Myocyte (in vitro differentiated cells): ENCODE data around the gene ERBB4. TPM values are rescaled to one million over a fixed set of nuclear protein-coding genes. Genes with fewer than 3 reads are reported as not detected.

Experiments used
- DNase-seq: peaks from one replicate; pipeline ENCODE4 v3.0.0-alpha.2; 2012; ENCODE audit warnings: low read depth
- total RNA-seq: library from RNA; depleted of rRNA; stranded (reverse); fragments of >200 nt; gene quantifications from 2 replicates; pipeline ENCODE4 v1.2.3, GENCODE V29; 2014

Gene ERBB4
- total RNA-seq, 1 donor from 2014 or later = 0.16 TPM

DNA sequence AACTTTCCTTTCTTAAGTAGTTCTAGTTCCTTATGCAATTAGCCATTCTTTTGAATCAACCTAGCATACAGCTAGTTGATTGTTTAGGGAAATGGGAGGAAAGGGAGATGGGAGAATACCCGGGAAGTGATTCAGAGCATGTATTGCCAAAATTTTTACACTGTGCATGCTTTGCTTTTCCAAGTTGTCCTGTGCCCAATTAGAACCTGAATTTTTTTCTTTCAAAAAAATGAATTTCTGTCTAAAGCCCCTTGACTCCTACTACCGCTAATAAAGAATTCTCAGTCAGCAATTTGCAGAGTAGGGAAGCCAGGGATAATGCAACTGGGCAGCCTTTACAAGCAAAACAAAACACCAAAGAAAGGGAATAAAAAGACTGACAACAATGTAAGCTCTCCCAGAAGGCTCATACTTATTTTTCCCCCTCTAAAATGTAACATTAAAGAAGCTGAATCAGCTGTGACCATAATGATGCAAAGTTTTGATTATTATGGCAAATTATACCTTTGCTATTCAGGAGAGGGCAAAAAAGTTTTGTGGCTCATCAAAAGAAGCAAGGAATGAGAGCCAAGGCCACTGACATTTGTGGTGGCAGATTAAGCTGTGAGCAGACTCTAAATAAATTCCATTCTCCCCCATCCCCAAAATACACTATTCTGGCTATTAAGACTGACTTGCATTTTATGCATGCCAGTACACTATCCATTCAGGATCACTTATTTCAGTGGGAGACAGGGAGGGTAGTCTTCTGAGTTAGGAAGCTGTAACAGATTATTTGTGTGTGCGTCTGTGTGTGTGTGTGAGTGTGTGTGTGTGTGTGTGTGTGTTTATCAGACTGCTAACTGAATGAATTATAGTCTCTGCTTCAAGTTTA lies 174.3 kb downstream of the ERBB4 start:
- no peak for DNase-seq

DNA sequence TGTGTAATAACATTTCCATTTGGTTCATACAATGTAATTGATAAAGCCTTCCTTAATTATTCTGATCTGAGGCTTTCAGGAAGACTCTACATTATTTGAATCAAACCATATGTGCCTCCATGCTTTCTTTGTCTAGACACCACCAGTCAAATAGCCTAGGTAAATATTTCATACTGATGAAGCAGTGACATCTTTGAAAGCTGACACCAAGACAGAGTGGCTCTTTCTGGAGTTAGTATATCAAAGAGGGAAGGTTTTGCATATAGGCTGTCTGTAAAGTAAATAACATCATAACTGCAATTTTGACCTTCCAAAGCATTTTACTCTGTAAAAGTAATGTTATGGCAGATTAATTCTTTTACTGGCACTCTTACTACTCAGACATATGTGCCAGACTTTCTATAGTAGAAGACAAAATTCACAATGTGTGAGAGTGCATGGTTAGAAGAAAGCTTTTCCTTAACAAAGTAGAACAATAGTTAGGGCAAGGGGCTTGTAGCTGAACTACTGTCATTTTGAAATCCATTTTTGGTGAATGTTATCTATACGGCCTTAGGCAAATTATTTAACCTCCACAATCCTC lies 177.3 kb downstream of the ERBB4 start:
- DNase-seq = no peak

GRCh38 chr2:212360068-212360460 lies 178.5 kb downstream of the ERBB4 start:
- no peak for DNase-seq

DNA sequence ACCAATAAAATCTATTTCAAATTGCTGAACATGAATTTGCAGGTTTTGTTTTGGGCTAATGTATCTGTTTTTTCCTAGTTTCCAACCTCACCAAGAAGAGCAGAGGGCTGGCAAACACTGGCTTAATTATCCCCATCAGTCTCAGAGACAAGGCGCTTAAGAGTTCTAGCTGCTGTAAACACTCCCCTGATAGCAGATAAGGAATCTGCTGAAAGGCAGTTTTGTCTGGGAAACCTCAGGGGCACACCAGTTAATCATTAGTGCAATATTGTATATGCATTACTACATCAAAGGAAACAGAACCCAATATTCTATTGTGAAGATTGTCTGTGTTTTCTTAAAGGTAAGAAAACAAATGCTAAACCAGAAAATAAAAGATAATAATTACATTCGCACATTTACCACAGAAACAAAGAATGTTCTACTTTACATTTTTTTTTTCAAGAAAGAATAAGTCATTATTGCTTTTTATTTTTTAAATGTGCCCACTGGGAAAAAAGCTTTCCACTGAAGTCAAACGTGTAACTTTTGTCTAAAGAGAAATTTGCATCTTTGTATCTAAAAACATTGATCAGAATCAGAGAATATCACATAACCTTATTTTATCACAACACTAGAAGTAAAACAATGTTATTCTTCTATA lies 179.1 kb downstream of the ERBB4 start:
- no peak for DNase-seq

DNA sequence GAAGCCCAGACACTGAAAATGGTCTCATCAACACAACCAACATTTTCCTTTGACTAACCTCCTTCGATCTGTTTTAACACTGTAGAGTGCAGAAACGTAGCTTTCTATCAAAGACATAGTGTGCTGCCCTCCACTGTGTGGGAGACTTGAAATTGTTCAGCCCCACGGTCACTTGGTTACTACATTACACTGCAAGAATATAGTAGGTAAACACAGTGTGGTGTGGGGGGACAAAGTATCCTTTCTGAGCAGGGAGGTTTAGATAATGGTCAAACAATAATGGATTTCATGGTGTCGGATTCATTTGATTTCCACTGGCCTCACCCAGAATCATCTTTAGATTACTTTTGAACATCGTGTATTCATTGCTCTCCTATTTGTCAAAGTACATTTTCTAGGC lies 181.0 kb downstream of the ERBB4 start:
- DNase-seq = no peak

DNA sequence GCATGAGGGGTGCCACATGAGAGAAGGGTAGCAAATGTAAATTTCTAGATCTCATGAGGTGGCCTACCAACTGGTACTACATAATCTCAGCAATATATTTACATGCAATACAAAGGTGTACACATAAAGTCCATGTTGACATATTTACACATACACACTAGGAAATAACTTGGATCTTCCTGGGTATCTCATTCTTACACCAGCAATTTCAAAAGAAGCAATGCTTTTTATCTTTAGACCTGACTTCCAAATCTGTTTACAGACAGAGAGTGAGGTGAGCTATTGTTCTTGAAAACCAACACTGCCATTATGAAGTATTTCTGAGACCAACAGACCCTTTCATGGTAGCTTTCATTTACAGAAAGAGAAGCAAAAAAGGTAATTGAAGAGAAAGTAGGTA lies 184.2 kb downstream of the ERBB4 start:
- DNase-seq = no peak

GRCh38 chr2:212348501-212348900 lies 190.1 kb downstream of the ERBB4 start:
- DNase-seq = no peak

DNA sequence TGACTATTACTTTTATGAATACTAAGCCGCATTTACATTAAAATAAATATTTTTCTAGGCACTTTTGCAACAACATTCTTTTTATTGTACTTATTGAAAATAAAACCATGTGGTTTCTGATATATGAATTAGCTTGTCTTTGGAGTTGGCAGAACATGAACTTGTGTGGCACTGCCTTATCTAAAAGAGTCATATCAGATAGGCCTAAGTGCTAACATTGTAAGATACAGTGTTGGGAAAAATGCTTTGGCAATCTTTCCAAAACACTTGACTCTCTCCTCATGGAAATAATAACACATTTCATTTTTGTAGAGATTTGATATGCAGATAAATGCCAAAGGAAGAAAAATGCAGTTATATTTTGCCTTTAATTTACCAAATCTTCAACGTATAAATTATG lies 191.7 kb downstream of the ERBB4 start:
- DNase-seq = no peak

GRCh38 chr2:212345966-212346365 lies 192.6 kb downstream of the ERBB4 start:
- no peak for DNase-seq

- DNase-seq = no peak
Measured at GRCh38 chr2:212344131-212344530, 194.5 kb downstream of the ERBB4 start.

- DNase-seq = no peak
Measured at GRCh38 chr2:212343167-212343566, 195.4 kb downstream of the ERBB4 start.

DNA sequence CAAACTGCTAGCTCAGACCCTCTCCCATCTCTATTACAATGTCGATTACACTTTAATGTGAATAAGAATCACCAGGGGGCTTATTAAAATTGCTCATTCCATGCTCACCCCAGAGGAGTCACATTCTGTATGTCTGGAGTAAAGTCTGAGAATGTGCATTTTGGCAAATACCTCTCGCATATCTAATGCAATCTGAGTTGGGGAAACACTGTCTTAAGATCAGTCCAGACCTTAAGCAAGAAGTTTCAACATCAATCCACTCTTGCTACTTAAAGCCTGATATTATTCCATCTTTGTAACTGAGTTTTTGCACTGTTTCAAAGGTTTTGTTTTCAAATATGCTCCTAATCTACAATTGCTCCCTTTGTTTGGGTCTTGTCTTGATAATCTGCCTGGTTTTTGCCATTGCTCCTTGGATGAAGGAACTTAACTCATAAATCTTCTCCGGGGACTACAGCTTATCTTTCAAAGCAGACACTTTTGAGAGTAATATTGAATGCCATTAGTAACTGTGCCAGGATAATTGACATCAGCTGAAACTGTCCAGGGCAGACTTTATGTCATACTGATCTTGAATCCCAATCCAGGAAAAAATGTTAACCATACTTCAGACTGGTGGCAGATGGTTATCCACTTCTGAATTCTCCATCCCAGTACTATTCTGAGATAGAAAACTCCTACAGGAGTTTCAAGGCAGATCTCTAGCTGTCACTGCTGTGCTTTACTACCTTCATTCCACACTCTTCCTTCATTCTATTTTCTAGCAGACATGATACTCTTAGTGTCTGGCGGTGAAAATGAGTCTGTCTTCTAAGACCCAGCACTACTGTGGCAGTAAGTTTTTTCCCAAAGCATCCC lies 200.9 kb downstream of the ERBB4 start:
- no peak for DNase-seq

DNA sequence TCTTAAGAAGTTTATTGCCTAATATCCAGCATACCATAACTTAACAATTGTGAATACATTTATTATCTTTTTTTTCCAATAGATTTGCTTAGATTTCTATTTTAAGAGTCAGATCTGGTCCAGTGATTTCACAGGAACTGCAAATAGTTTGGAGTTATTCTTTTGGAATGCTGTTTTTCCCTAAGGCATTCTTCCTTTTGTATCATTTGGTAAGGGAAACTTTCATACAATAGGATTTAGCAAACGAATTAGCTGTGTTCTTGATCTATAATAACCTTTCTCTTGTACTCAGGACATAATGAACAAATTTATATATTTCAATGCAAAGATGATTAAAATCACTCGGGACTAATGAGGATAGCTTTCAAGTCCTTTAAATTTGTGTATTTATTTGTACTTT lies 201.6 kb downstream of the ERBB4 start:
- DNase-seq = no peak

DNA sequence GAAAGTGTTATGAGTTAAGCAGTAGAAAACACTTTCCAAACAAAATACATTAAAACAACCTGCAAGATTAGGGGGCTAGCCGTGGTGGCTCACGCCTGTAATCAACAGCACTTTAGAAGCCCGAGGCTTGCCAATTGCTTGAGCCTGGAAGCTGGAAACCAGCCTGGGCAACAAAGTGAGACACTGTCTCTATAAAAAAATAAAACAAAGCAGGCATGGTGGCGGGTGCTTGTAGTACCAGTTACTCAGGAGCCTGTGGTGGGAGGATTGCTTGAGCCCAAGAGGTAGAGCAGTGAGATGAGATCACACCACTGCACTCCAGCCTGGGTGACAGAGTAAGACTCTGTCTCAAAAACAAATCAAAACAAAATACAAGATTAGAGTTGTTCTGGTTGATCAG lies 208.3 kb downstream of the ERBB4 start:
- no peak for DNase-seq

GRCh38 chr2:212328712-212329496 lies 209.7 kb downstream of the ERBB4 start:
- no peak for DNase-seq

DNA sequence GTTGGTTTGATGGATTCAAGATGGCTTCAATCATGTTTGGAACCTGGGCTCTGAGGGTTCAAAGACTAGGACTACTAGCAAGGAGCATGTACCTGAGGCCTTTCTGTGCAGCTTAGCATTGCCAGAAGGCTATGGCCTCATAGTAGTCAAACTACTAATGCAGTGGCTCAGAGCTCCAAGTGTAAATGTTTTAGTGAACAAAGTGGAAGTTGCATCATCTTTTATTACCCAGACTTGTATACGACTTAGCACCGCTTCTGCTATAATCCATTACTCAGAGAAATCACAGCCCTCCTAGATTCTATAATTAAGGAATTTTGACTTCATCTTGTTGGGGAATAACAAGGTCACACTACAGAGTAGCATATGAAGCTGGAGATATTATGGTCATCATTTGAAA lies 210.5 kb downstream of the ERBB4 start:
- no peak for DNase-seq

DNA sequence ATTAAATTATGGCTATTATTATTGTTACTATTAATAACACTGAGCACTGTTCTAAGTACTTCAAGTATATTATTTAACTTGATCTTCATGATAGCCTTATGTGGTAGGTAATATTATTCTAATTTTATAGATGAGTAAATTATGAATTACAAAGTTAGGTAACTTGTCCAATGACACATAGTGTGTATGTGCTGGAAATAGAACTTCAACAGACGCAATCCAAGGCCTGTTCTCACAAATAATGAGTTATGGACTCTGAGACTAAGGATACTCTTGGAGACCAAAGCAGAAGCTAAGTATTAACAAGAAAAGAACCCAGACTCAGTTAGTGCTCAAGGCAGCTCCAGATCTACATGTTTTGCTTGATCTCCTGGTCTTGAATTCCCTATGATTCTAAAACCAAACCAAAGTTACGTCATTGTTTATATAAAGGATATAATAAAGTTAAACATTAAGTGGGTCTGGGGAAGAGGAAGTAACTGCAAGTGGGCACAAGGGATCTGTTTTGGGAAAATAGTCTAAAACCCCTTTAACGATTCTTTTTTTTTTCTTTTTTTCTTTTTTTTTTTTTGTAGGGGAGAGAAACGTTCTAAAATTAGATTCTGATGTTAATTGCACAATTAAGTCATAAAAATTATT lies 211.3 kb downstream of the ERBB4 start:
- DNase-seq = no peak

DNA sequence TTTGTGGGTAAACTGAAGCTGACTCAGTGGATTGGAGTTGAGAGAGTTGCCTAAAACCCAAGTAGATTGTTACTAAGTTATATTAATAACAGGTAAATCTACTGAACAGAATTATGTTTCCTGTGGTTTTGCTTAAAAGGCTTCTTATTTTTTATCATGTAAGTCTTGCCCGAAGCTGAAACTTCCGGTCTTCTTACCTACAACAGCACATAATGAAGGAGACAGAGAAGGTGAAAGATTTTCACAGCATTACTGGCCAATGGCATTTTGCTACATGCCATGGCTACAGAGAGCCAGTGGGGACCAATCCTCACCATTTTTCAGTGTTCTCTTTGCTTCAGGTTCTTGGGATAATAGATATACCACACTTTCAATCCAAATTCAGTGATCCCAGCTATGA lies 220.0 kb downstream of the ERBB4 start:
- no peak for DNase-seq

GRCh38 chr2:212314680-212315079 lies 223.9 kb downstream of the ERBB4 start:
- no peak for DNase-seq

GRCh38 chr2:212311807-212312404 lies 226.7 kb downstream of the ERBB4 start:
- no peak for DNase-seq
